ENCODE data around the gene DYNC1LI2. TPM values are rescaled to one million over a fixed set of nuclear protein-coding genes. Genes with fewer than 3 reads are reported as not detected.
"Not testable (repeated sequence)": the region's sequence is repeated elsewhere in the genome, so short reads cannot be mapped to it uniquely, and the experiment has no call there.

Gene DYNC1LI2
- total RNA-seq = 157 and 183 TPM in 2 replicates

- no peaks in the 10 kb centered on the region for H3K27me3 ChIP-seq (ENCODE audit: insufficient read depth, low read length)
- DNase-seq (ENCODE audit: insufficient read length, low spot score, missing footprints) = peak; percentile 99
- peaks cover 52% of the 10 kb centered on the region for H3K79me2 ChIP-seq (ENCODE audit: insufficient read depth, low read length)
- H3K4me3 ChIP-seq (ENCODE audit: insufficient read depth, low read length) = peak within 1 kb of the TSS; percentile 88
- H4K20me1 ChIP-seq (ENCODE audit: insufficient read depth, low read length) = peaks cover 29% of the 10 kb centered on the region
- peak within 1 kb of the TSS; percentile 87 for H3K27ac ChIP-seq (ENCODE audit: low read depth, low read length)
- H3K4me2 ChIP-seq (ENCODE audit: insufficient read depth, low read length) = peak within 1 kb of the TSS; percentile 88
- H3K36me3 ChIP-seq (ENCODE audit: insufficient read depth, low read length) = peaks cover 32% of the 10 kb centered on the region
- peak within 1 kb of the TSS; percentile 97 for H2AFZ ChIP-seq (ENCODE audit: low read length)
- no peaks in the 10 kb centered on the region for H3K9me3 ChIP-seq (ENCODE audit: low read depth, low read length)
- peaks cover 20% of the 10 kb centered on the region for H3K4me1 ChIP-seq (ENCODE audit: insufficient read depth, low read length)
- peak; percentile 60 for TF ChIP-seq CTCF (IDR thresholded peaks at IDR 0.05; ENCODE audit: extremely low read depth, low read depth, low read length)
These were observed at the start of gene DYNC1LI2 for GRCh38 chr16:66751303-66751991. Gene DYNC1LI2 (minus strand): TSS chr16:66751609. CDS start chr16:66751591, 18 bp downstream.

- Histone ChIP-seq H3K79me2 (ENCODE audit: insufficient read depth, low read length) (no peaks in the 10 kb centered on the region), H3K9me3 (ENCODE audit: low read depth, low read length) (no peaks in the 10 kb centered on the region), H3K4me1 (ENCODE audit: insufficient read depth, low read length) (no peaks in the 10 kb centered on the region), H4K20me1 (ENCODE audit: insufficient read depth, low read length) (no peaks in the 10 kb centered on the region), H3K4me3 (ENCODE audit: insufficient read depth, low read length) (no peak overlapping the region), H2AFZ (ENCODE audit: low read length) (no peak overlapping the region), H3K27me3 (ENCODE audit: insufficient read depth, low read length) (no peaks in the 10 kb centered on the region), H3K36me3 (ENCODE audit: insufficient read depth, low read length) (peaks cover 36% of the 10 kb centered on the region), H3K4me2 (ENCODE audit: insufficient read depth, low read length) (no peak overlapping the region), H3K27ac (ENCODE audit: low read depth, low read length) (no peak overlapping the region)
- no peak for DNase-seq (ENCODE audit: insufficient read length, low spot score, missing footprints)
- TF ChIP-seq CTCF (IDR thresholded peaks at IDR 0.05; ENCODE audit: extremely low read depth, low read depth, low read length) = no peak
These were observed 49.4 kb upstream of the DYNC1LI2 start for GRCh38 chr16:66800856-66801255.

- H3K4me1 ChIP-seq (ENCODE audit: insufficient read depth, low read length) = no peaks in the 10 kb centered on the region
- no peak overlapping the region for H2AFZ ChIP-seq (ENCODE audit: low read length)
- no peaks in the 10 kb centered on the region for H3K9me3 ChIP-seq (ENCODE audit: low read depth, low read length)
- H3K4me2 ChIP-seq (ENCODE audit: insufficient read depth, low read length) = no peak overlapping the region
- H3K36me3 ChIP-seq (ENCODE audit: insufficient read depth, low read length) = peaks cover 16% of the 10 kb centered on the region
- no peak overlapping the region for H3K4me3 ChIP-seq (ENCODE audit: insufficient read depth, low read length)
- H3K79me2 ChIP-seq (ENCODE audit: insufficient read depth, low read length) = no peaks in the 10 kb centered on the region
- H4K20me1 ChIP-seq (ENCODE audit: insufficient read depth, low read length) = no peaks in the 10 kb centered on the region
- no peak overlapping the region for H3K27ac ChIP-seq (ENCODE audit: low read depth, low read length)
- DNase-seq (ENCODE audit: insufficient read length, low spot score, missing footprints) = no peak
- H3K27me3 ChIP-seq (ENCODE audit: insufficient read depth, low read length) = no peaks in the 10 kb centered on the region
- TF ChIP-seq CTCF (IDR thresholded peaks at IDR 0.05; ENCODE audit: extremely low read depth, low read depth, low read length) = no peak
These were observed 46.8 kb upstream of the DYNC1LI2 start for GRCh38 chr16:66798161-66798560.

GRCh38 chr16:66793984-66794383 is 42.6 kb upstream of the DYNC1LI2 start:
- not testable (repeated sequence) for H3K4me2 ChIP-seq (ENCODE audit: insufficient read depth, low read length); H3K4me3 ChIP-seq (ENCODE audit: insufficient read depth, low read length); H3K4me1 ChIP-seq (ENCODE audit: insufficient read depth, low read length); DNase-seq (ENCODE audit: insufficient read length, low spot score, missing footprints); H3K79me2 ChIP-seq (ENCODE audit: insufficient read depth, low read length); H3K27ac ChIP-seq (ENCODE audit: low read depth, low read length); H3K9me3 ChIP-seq (ENCODE audit: low read depth, low read length); H4K20me1 ChIP-seq (ENCODE audit: insufficient read depth, low read length); H3K36me3 ChIP-seq (ENCODE audit: insufficient read depth, low read length); H3K27me3 ChIP-seq (ENCODE audit: insufficient read depth, low read length); H2AFZ ChIP-seq (ENCODE audit: low read length)

Data from osteoblast (primary cell).